ENCODE results near the gene TNPO2. TPM values are rescaled to one million over a fixed set of nuclear protein-coding genes. Genes with fewer than 3 reads are reported as not detected.

TNPO2 gene
- total RNA-seq, 2 donors from 2014 or later, result 46.7 to 65.5 TPM

DNA sequence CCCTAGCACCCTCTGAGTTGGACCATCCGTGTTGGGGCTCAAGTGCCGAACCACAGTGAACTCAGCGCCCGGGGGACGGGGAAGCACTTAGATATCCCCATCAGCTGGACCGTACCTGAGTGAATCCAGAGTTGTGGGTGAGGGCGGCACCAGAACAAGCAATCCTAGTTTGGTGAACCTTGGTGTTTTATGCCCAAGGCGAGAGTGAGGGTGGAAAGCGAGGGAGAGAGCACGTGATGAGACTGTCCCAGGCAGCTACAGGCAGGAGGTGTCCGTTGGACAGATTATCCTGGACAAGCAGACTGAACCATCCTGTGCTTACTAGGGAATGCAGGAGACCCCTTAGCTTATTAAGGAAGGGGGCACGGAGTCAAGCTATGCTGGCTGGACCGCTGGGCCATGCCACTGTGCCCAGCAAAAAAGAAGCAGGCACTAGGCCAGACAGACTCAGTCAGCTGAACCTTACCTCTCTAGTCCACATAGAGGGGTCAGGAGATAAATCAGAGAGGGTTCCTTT is 14.2 kb upstream of the TNPO2 start:
- Histone ChIP-seq H3K9ac (ENCODE audit: low read depth in 2 of 2, low read length in 2 of 2) (peak overlapping the region; percentile 52 to 85), H3K27me3 (no peaks in the 10 kb centered on the region), H3K4me3 (peak overlapping the region; percentile 88), H3K27ac (no peak overlapping the region), H3K36me3 (peaks cover 3% of the 10 kb centered on the region), H3K4me1 (peaks cover 19% of the 10 kb centered on the region), H3K9me3 (no peaks in the 10 kb centered on the region)
- intact Hi-C loops (cut with DNase I), result no loop called here
- TF ChIP-seq, protein P1, sequence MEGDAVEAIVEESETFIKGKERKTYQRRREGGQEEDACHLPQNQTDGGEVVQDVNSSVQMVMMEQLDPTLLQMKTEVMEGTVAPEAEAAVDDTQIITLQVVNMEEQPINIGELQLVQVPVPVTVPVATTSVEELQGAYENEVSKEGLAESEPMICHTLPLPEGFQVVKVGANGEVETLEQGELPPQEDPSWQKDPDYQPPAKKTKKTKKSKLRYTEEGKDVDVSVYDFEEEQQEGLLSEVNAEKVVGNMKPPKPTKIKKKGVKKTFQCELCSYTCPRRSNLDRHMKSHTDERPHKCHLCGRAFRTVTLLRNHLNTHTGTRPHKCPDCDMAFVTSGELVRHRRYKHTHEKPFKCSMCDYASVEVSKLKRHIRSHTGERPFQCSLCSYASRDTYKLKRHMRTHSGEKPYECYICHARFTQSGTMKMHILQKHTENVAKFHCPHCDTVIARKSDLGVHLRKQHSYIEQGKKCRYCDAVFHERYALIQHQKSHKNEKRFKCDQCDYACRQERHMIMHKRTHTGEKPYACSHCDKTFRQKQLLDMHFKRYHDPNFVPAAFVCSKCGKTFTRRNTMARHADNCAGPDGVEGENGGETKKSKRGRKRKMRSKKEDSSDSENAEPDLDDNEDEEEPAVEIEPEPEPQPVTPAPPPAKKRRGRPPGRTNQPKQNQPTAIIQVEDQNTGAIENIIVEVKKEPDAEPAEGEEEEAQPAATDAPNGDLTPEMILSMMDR (IDR thresholded peaks at IDR 0.05), result no peak
- DNase-seq, result no peak

DNA sequence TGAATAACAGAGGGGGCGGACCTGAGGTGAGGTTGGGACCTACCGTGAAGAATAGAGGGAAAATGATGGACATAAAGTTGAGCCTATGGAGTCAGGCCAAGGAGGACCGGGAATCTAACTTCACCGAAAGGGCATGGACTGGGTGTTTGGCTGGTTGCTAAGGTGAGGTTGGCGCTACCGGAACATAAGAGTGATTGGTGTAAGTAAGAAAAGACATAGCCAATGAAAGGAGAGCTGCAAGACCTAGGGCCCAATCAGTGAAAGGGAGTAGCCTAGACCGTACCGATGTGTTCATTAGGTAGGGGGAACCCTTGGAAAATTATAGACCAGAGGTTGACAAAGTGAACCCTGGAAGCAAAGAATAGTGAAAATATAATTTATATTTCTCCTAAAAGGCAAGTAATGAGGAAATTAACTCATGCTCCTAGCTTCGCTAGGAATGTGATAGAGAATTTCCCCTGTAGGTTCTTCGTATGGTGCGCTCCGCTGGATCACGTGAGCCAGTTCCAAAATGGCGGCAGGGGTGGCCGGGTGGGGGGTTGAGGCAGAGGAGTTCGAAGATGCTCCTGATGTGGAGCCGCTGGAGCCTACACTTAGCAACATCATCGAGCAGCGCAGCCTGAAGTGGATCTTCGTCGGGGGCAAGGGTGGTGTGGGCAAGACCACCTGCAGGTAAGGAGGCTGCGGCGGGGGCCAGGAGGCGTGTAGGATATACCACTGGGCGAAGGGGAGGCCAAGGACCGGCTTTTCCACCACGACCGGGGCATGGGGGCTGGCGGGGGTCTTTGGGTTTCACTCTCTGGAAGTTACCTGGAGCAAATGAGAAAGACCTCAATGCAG is 13.5 kb upstream of the TNPO2 start, which contains the start of gene GET3:
Gene GET3, plus strand, starts transcription at position 503 of the 840 bp plus-strand sequence. Its CDS starts 9 bp downstream, at position 512.
- H3K27me3 ChIP-seq, result no peaks in the 10 kb centered on the region
- peak within 1 kb of the TSS; percentile 75 for H3K27ac ChIP-seq
- intact Hi-C loops (cut with DNase I), result no loop called here
- TF ChIP-seq, protein P1 (IDR thresholded peaks at IDR 0.05), result no peak
- H3K36me3 ChIP-seq, result peaks cover 3% of the 10 kb centered on the region
- H3K4me1 ChIP-seq, result peaks cover 23% of the 10 kb centered on the region
- H3K4me3 ChIP-seq, result peak within 1 kb of the TSS; percentile 88
- peak; percentile 95 for DNase-seq
- H3K9ac ChIP-seq (ENCODE audit: low read depth in 2 of 2, low read length in 2 of 2), result peak within 1 kb of the TSS; percentile 52 to 85
- H3K9me3 ChIP-seq, result no peaks in the 10 kb centered on the region

DNA sequence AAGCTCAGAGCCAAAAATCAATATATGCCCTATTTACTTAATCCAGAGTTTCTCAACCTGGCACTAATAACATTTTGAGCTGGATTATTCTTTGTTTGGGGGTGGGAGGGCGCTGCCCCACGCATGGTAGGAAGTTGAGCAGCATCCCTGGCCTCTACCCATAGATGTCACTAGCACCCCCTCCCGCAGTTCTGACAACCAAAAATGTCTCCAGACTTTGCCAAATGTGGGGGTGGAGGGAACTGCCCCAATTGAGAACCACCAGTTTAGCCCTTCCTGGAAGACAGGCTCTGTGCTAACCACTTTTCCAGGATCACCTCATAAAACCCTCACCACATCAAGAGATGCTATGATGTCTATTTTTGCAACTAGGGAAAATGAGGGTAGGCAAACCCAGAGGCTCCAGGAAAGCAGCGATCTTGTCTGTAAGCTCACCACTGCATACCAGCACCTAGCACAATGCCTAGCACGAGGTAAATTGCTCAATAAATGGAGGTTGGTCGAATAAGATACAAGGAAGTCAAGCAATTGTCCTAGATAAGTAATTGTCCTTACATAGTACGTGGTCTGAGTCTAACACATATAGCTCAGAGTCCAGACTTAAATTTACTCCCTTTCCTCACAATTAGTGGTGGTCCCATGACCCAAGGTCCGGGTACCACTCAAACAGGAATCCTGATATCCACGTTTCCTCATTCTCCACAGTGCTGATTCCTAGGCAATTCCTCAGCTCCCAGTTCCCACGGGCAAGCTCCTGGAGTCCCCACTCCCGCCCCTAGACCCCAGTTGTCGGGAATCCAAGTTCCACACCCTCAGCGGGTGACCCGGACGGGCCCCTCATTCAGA is 9.9 kb upstream of the TNPO2 start:
- Histone ChIP-seq H3K9ac (ENCODE audit: low read depth in 2 of 2, low read length in 2 of 2) (peak overlapping the region; percentile 90 to 93), H3K9me3 (no peaks in the 10 kb centered on the region), H3K4me1 (peaks cover 21% of the 10 kb centered on the region), H3K36me3 (peaks cover 10% of the 10 kb centered on the region), H3K27ac (peak overlapping the region; percentile 88), H3K4me3 (peak overlapping the region; percentile 84), H3K27me3 (no peaks in the 10 kb centered on the region)
- intact Hi-C loops (cut with DNase I), result no loop called here
- DNase-seq, result peak; percentile 28
- TF ChIP-seq, protein P1 (IDR thresholded peaks at IDR 0.05), result peak; percentile 22

DNA sequence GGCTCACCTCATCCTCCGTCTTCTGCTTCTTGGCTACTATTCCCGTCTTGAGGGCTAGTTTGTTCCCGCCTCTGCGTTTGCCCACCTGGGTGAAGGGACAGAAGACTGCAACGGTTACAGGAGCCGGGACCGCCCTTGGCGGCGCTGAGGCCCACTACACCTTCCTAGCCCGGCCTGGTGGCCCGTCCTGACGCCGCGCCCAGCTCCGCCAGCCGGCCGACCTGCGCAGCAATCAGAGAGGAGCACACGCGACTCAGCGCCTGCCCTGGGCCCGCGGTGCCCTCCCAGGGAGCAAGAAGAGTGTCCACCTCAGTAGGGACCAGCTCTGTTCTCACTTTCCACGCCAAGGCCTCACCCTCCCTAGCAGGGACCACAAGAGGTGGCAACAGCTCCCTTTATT is 7.6 kb upstream of the TNPO2 start:
- Histone ChIP-seq H3K9ac (ENCODE audit: low read depth in 2 of 2, low read length in 2 of 2) (no peak overlapping the region), H3K4me1 (peaks cover 11% of the 10 kb centered on the region), H3K36me3 (peaks cover 8% of the 10 kb centered on the region), H3K9me3 (no peaks in the 10 kb centered on the region), H3K4me3 (no peak overlapping the region), H3K27ac (no peak overlapping the region), H3K27me3 (no peaks in the 10 kb centered on the region)
- no peak for DNase-seq
- intact Hi-C loops (cut with DNase I), result no loop called here
- TF ChIP-seq, protein P1 (IDR thresholded peaks at IDR 0.05), result no peak

DNA sequence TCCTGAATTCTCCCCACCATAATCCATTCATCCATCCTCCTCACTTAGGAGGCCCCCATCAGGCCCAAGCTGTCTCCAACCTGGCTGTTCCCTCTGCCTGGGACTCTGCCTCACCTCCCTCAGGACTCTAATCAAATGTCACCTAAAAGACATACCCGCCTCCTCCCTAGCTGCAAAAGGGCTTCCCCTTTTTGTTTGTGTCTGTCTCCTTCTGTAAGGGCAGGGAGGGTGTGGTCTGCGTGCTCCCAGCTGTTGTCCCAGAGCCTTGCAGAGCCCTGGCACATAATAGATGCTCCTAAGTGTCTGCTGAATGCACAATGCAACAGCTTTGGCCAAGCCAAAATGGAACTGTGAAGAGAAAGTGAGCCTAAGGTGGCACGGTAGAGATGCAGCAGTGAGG is 6.3 kb upstream of the TNPO2 start:
- intact Hi-C loops (cut with DNase I), result no loop called here
- peaks cover 8% of the 10 kb centered on the region for H3K36me3 ChIP-seq
- H3K27ac ChIP-seq, result no peak overlapping the region
- no peak for DNase-seq
- H3K4me1 ChIP-seq, result peaks cover 10% of the 10 kb centered on the region
- TF ChIP-seq, protein P1 (IDR thresholded peaks at IDR 0.05), result no peak
- no peaks in the 10 kb centered on the region for H3K27me3 ChIP-seq
- no peak overlapping the region for H3K4me3 ChIP-seq
- no peaks in the 10 kb centered on the region for H3K9me3 ChIP-seq
- H3K9ac ChIP-seq (ENCODE audit: low read depth in 2 of 2, low read length in 2 of 2), result no peak overlapping the region

All from colonic mucosa (tissue), 4 donors.